Keratinocyte (primary cell): ENCODE data around the gene VAC14. TPM values are rescaled to one million over a fixed set of nuclear protein-coding genes. Genes with fewer than 3 reads are reported as not detected.
A peak's percentile ranks its signal among the peaks of the same experiment; 100 is the strongest.

ENCODE experiments used
- DNase-seq: peaks from one replicate; pipeline ENCODE4 v3.0.0-alpha.2; 2011; ENCODE audit warnings: low read depth, missing footprints, low spot score
- FAIRE-seq: peaks from 2 replicates; lab custom pipeline; 2011; peaks lifted over from hg19 to GRCh38; lab: Jason Lieb, UNC
- H2AFZ ChIP-seq: 2 replicates; pipeline ENCODE4 v1.6.0; 2012; ENCODE audit warnings: low read length, control low read depth, inconsistent platforms; ENCODE audit not compliant: control insufficient read depth
- H3K27ac ChIP-seq: 2 replicates; pipeline ENCODE4 v1.5.1; 2011; ENCODE audit warnings: low read length; ENCODE audit not compliant: control insufficient read depth, insufficient read depth
- H3K27me3 ChIP-seq: 3 replicates; pipeline ENCODE4 v1.6.0; 2011; ENCODE audit warnings: low read length; ENCODE audit not compliant: control insufficient read depth, insufficient read depth; ENCODE audit errors: extremely low read depth
- H3K36me3 ChIP-seq, 2 experiments: 2 replicates in 1 of 2; 3 replicates in 1 of 2; pipeline ENCODE4 v1.5.1; 2011; ENCODE audit warnings: low read length in 2 of 2, mild to moderate bottlenecking in 1 of 2; ENCODE audit not compliant: control insufficient read depth in 2 of 2, insufficient read depth in 2 of 2; ENCODE audit errors: extremely low read depth in 1 of 2
- H3K4me1 ChIP-seq: 3 replicates; pipeline ENCODE4 v1.5.1; 2011; ENCODE audit warnings: low read length; ENCODE audit not compliant: control insufficient read depth, insufficient read depth; ENCODE audit errors: extremely low read depth
- H3K4me2 ChIP-seq: 3 replicates; pipeline ENCODE4 v1.6.0; 2011; ENCODE audit warnings: low read depth, low read length; ENCODE audit not compliant: control insufficient read depth, insufficient read depth; ENCODE audit errors: extremely low read depth
- H3K4me3 ChIP-seq, 3 experiments: fragments of 200-600 bp in 1 of 3; sonication (generic) in 1 of 3; 2 replicates in 2 of 3; 3 replicates in 1 of 3; pipeline ENCODE4 v1.5.1; 2011 to 2016; ENCODE audit warnings: low read length in 3 of 3, mild to moderate bottlenecking in 3 of 3, control low read depth in 2 of 3, inconsistent platforms in 1 of 3, low read depth in 1 of 3, mixed read lengths in 1 of 3, mixed run types in 1 of 3, moderate library complexity in 1 of 3; ENCODE audit not compliant: control insufficient read depth in 2 of 3, insufficient read depth in 2 of 3; ENCODE audit errors: extremely low read depth in 1 of 3
- H3K79me2 ChIP-seq: 2 replicates; pipeline ENCODE4 v1.6.0; 2012; ENCODE audit warnings: low read length; ENCODE audit not compliant: control insufficient read depth, insufficient read depth
- H3K9ac ChIP-seq: 3 replicates; pipeline ENCODE4 v1.6.0; 2011; ENCODE audit warnings: low read length; ENCODE audit not compliant: control insufficient read depth, insufficient read depth; ENCODE audit errors: extremely low read depth
- H3K9me1 ChIP-seq: 3 replicates; pipeline ENCODE4 v1.6.0; 2011; ENCODE audit warnings: low read length; ENCODE audit not compliant: control insufficient read depth, insufficient read depth; ENCODE audit errors: extremely low read depth
- H3K9me3 ChIP-seq: 2 replicates; pipeline ENCODE4 v1.5.1; 2012; ENCODE audit warnings: low read depth, low read length; ENCODE audit not compliant: control insufficient read depth
- H4K20me1 ChIP-seq: 3 replicates; pipeline ENCODE4 v1.6.0; 2011; ENCODE audit warnings: low read length; ENCODE audit not compliant: control insufficient read depth, insufficient read depth; ENCODE audit errors: extremely low read depth
- EZH2 ChIP-seq: IDR thresholded peaks from one replicate; pipeline ENCODE4 v1.6.1; 2012; ENCODE audit warnings: inconsistent platforms, mild to moderate bottlenecking, low read length, moderate library complexity
- dilution Hi-C: fragments of 300-500 bp; cut with MboI; formaldehyde crosslinking; loops from one replicate; pipeline ENCODE4 v1.7.0; 2020; ENCODE audit warnings: low sequenced_read_pairs; ENCODE audit not compliant: extremely low pct_ligation_motif_present
- polyA plus RNA-seq, 5 experiments: library from polyadenylated mRNA; depleted of rRNA in 3 of 5; stranded (reverse) in 3 of 5; stranded (forward) in 1 of 5; unstranded in 1 of 5; fragments of >200 nt; gene quantifications; 1 replicate in 1 of 5; 2 replicates in 3 of 5; 3 replicates in 1 of 5; pipeline versions ENCODE4 v1.2.1 to v1.2.3, GENCODE V29; 2011 to 2012; ENCODE audit warnings: missing spikeins in 2 of 5, low read depth in 1 of 5, low replicate concordance in 1 of 5
- TF ChIP-seq, protein P1 (sequence below), 3 experiments: IDR thresholded peaks in 1 of 3; conservative IDR thresholded peaks in 1 of 3; optimal IDR thresholded peaks in 1 of 3; 2 replicates in 2 of 3; 3 replicates in 1 of 3; pipeline versions ENCODE3 to v1.5.1; 2011; ENCODE audit warnings: low read length in 3 of 3, mild to moderate bottlenecking in 3 of 3, moderate library complexity in 2 of 3, control low read depth in 1 of 3, inconsistent platforms in 1 of 3; ENCODE audit not compliant: insufficient read depth in 2 of 3; ENCODE audit errors: extremely low read depth in 1 of 3

The VAC14 gene
- polyA plus RNA-seq, 1 donor (not counting 4 experiments of a cell fraction or from before 2014, with no cell fraction given), result 15.9 TPM

DNA sequence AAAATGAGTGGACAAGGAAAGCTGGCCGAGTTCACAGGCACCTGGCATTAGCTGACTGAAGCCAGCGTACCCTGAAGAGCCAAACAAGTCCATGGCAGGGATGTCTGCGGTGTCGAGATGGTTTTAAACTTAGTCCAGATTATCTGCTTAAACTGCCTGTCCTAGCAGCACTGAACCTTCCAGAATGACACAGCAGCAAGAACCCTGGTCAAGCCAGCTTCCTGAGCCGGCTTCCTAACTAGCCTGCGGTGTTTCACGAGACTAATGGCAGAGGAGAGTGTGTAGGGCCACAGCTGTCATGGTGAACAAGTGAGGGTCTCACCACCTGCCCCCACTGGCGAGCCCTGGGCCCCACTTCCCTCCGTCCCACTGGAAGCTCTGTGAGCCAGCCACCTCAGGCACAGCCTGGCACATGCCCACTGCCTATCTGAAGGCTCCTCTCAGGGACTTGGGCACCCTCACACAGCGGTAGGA lies 86.3 kb downstream of the VAC14 start:
- Histone ChIP-seq H3K36me3 (no peaks in the 10 kb centered on the region), H4K20me1 (no peaks in the 10 kb centered on the region), H3K27me3 (no peaks in the 10 kb centered on the region), H3K4me1 (peaks cover 35% of the 10 kb centered on the region), H3K9me1 (no peaks in the 10 kb centered on the region), H3K27ac (peak overlapping the region; percentile 83), H3K79me2 (no peaks in the 10 kb centered on the region), H2AFZ (no peak overlapping the region), H3K4me2 (peak overlapping the region; percentile 65), H3K9me3 (no peaks in the 10 kb centered on the region), H3K9ac (peak overlapping the region; percentile 72), H3K4me3 (peak overlapping the region in 1 of 3 experiments; percentile 23)
- DNase-seq, result no peak
- no peak for TF ChIP-seq EZH2
- TF ChIP-seq, protein P1, sequence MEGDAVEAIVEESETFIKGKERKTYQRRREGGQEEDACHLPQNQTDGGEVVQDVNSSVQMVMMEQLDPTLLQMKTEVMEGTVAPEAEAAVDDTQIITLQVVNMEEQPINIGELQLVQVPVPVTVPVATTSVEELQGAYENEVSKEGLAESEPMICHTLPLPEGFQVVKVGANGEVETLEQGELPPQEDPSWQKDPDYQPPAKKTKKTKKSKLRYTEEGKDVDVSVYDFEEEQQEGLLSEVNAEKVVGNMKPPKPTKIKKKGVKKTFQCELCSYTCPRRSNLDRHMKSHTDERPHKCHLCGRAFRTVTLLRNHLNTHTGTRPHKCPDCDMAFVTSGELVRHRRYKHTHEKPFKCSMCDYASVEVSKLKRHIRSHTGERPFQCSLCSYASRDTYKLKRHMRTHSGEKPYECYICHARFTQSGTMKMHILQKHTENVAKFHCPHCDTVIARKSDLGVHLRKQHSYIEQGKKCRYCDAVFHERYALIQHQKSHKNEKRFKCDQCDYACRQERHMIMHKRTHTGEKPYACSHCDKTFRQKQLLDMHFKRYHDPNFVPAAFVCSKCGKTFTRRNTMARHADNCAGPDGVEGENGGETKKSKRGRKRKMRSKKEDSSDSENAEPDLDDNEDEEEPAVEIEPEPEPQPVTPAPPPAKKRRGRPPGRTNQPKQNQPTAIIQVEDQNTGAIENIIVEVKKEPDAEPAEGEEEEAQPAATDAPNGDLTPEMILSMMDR (optimal IDR thresholded peaks at IDR 0.05 in 1 of 3, IDR thresholded peaks at IDR 0.05 in 1 of 3, conservative IDR thresholded peaks at IDR 0.05 in 1 of 3; ENCODE audit: extremely low read depth in 1 of 3, insufficient read depth in 2 of 3, low read length in 3 of 3), result no peak
- no peak for FAIRE-seq
- dilution Hi-C loops, result no loop called here

- Histone ChIP-seq H3K4me3 (no peak overlapping the region), H3K36me3 (no peaks in the 10 kb centered on the region), H3K9me1 (no peaks in the 10 kb centered on the region), H2AFZ (no peak overlapping the region), H3K27me3 (no peaks in the 10 kb centered on the region), H4K20me1 (no peaks in the 10 kb centered on the region), H3K79me2 (no peaks in the 10 kb centered on the region), H3K4me1 (peaks cover 35% of the 10 kb centered on the region), H3K9me3 (no peaks in the 10 kb centered on the region), H3K9ac (no peak overlapping the region), H3K4me2 (no peak overlapping the region), H3K27ac (no peak overlapping the region)
- DNase-seq, result no peak
- no peak for FAIRE-seq
- dilution Hi-C loops, result no loop called here
- TF ChIP-seq, protein P1 (optimal IDR thresholded peaks at IDR 0.05 in 1 of 3, IDR thresholded peaks at IDR 0.05 in 1 of 3, conservative IDR thresholded peaks at IDR 0.05 in 1 of 3; ENCODE audit: extremely low read depth in 1 of 3, insufficient read depth in 2 of 3, low read length in 3 of 3), result no peak
- no peak for TF ChIP-seq EZH2
Observed at GRCh38 chr16:70713824-70714223, 87.1 kb downstream of the VAC14 start.
